Fibroblast of mammary gland (primary cell): ENCODE data around the gene PCNX1.

Source experiments
- DNase-seq: peaks from one replicate; pipeline ENCODE4 v3.0.0-alpha.2; 2010; ENCODE audit warnings: low read depth
- H3K4me3 ChIP-seq: 2 replicates; pipeline ENCODE4 v1.5.1; 2011; ENCODE audit warnings: low read depth, mild to moderate bottlenecking, low read length, moderate library complexity; ENCODE audit not compliant: control insufficient read depth
- TF ChIP-seq, protein P1 (sequence below): conservative IDR thresholded peaks from 2 replicates; pipeline ENCODE4 v1.5.1; 2011; ENCODE audit warnings: low read depth, low read length, inconsistent platforms; ENCODE audit not compliant: control insufficient read depth, insufficient read depth

PCNX1 gene

DNA sequence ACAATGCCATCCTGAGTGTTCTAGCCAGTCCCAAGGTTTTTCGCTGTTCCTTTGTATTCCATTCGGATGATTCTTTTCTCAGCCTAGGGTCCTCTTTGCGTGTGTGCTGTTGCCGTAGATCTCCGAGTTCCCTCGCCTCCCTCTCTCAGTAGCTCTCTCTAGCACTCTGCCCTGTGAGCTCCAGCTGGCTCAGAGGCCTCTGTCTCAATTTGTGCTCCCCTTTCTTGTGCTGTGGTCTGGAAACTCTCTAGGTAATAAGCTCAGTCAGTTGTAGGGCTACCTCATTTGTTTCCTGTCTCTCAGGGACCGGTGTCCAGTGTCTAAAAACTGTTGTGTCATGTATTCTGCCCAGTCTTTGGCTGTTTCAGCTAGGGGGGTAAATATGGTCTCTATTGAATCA, 179.3 kb downstream of the PCNX1 start:
- no peak for DNase-seq
- no peak overlapping the region for H3K4me3 ChIP-seq
- TF ChIP-seq, protein P1, sequence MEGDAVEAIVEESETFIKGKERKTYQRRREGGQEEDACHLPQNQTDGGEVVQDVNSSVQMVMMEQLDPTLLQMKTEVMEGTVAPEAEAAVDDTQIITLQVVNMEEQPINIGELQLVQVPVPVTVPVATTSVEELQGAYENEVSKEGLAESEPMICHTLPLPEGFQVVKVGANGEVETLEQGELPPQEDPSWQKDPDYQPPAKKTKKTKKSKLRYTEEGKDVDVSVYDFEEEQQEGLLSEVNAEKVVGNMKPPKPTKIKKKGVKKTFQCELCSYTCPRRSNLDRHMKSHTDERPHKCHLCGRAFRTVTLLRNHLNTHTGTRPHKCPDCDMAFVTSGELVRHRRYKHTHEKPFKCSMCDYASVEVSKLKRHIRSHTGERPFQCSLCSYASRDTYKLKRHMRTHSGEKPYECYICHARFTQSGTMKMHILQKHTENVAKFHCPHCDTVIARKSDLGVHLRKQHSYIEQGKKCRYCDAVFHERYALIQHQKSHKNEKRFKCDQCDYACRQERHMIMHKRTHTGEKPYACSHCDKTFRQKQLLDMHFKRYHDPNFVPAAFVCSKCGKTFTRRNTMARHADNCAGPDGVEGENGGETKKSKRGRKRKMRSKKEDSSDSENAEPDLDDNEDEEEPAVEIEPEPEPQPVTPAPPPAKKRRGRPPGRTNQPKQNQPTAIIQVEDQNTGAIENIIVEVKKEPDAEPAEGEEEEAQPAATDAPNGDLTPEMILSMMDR: no peak

DNA sequence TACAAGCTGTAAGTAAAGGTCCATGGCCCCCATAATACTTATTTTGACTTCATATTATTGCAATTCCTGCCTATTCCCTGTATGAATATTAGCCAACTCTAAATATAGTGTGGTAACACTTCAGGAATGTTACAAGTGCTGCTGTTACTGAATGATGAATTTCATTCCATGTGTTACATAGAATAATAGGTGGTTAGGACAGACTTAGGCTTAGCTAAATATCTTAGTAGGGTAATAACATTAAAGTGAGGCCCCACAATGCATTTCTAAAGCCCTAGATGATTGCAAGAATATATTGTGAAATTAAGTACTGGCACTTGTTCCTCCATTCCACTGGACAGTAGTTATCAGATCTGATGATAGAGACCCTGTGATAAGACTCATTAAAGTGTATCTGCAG, 182.7 kb downstream of the PCNX1 start:
- peak; percentile 30 for DNase-seq
- TF ChIP-seq, protein P1: no peak
- no peak overlapping the region for H3K4me3 ChIP-seq

DNA sequence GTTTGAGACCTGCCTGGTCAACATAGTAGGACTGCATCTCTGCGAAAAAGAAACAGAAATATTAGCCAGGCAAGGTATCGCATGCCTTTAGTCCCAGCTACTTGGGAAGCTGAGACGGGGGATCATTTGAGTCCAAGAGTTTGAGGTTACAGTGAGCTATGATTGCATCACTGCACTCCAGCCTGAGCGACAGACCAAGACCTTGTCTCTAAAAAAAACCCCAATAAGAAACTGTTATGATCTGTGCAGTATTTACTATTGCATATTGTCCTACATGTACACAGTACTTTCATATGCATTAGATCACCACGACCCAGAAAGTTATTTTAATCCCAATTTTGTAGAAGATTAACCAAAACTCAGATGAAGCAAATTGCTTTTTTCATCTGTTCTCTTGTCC, 187.5 kb downstream of the PCNX1 start:
- no peak for DNase-seq
- TF ChIP-seq, protein P1: no peak
- H3K4me3 ChIP-seq: no peak overlapping the region

DNA sequence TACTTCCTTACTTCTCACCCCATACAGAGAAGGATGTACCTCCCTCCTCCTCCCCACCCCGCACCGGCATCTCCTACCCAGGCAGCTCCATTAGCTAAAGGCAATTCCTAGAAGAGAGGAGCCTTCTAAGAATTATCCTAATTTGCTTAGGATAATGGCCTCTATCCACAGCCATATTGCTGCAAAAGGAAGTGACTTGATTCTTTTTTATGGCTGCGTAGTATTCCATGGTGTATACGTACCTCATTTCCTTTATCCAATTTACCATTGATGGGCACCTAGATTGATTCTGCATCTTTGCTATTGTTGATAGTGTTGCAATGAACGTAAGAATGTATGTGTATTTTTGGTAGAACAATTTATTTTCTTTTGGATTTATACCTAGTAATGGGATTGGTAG, 189.7 kb downstream of the PCNX1 start:
- no peak for DNase-seq
- TF ChIP-seq, protein P1: no peak
- no peak overlapping the region for H3K4me3 ChIP-seq

DNA sequence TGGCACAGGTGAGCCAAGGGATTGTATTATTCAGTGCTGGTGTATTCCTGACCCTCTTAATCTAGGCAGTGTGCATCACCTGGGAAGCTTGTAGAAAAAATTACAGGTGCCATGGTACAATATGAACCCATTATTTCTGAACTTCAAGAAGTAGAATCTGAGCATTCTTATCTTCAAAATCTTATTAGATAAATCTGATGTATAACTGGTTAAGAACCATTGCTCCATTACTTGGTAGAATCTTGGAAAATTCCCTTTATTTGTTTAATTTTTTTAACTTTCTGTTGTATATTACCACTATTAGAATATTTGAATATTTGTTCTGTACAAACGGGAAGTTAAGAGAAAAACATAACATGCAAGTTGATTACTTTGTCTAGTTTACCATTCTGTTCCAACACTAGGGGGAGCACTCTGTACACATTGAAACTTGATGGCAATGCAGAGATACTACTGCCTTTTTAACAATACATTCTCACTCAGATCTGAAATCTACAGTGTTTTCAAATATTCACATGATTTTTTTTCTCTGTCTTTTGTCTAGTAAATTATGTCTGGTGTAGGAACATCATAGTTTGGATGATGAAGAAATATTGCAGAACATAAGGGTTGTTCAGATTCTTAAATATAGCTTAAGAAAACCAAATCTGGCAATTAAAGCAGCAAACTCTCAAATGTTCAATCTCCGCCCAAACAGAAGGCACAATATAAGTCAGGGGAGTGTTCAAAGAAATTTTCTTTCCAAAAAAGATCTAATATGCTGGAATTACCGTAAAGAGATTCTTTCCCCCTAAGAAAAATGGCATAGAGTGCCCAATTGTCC, 196.6 kb downstream of the PCNX1 start:
- TF ChIP-seq, protein P1: peak; percentile 88
- DNase-seq: peak; percentile 77
- no peak overlapping the region for H3K4me3 ChIP-seq

DNA sequence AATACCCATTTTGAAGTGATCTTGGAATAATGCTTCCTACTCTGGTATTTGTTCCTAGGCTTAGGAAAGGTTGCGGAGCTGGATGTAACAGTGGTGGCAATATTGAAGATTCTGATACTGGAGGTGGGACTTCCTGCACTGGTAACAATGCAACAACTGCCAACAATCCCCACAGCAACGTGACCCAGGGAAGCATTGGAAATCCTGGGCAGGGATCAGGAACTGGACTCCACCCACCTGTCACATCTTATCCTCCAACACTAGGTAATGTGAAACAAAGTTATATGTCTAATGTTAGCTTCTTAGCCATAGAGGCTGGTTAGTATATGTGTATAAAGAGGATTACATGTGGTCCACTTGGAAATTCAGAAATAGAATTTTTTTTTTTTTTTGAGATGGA, 197.9 kb downstream of the PCNX1 start:
- TF ChIP-seq, protein P1: no peak
- no peak for DNase-seq
- no peak overlapping the region for H3K4me3 ChIP-seq
